ENCODE results near the gene GALNT10.

GALNT10 gene

GRCh38 chr5:154358516-154359220 is 168.1 kb downstream of the GALNT10 start:
- DNase-seq = no peak

DNA sequence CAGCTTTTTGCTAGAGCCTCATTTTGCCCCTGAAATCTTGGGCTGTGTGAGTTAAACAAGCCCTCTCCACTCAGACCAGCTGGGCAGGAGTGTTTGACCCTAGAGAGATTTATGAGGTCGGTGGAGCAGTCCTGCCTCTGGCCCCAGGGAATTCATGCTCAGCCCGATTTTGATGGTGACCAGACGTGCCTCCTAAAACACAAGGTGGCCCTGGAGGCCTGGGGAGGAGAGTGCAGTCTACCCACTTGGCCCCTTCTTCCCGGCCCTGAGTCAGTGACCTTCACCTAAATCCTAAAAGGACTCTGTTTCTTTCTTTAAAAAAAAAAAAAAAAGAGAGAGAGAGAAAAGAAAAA is 168.7 kb downstream of the GALNT10 start:
- no peak for DNase-seq

DNA sequence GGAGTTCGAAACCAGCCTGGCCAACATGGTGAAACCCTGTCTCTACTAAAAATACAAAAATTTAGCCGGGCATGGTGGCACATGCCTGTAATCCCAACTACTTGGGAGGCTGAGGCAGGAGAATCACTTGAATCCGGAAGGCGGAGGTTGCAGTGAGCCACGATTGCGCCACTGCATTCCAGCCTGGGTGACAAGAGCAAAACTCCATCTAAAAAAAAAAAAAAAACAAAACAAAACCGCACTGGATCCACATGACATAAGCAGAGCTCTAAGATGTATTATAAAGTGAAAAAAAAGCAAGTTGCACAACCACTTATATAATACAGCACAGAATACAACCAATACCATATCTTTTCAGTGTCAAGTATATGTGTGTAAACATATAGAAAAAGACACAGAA is 169.7 kb downstream of the GALNT10 start:
- peak; percentile 62 for DNase-seq

GRCh38 chr5:154363411-154363810 is 172.9 kb downstream of the GALNT10 start:
- DNase-seq = no peak

DNA sequence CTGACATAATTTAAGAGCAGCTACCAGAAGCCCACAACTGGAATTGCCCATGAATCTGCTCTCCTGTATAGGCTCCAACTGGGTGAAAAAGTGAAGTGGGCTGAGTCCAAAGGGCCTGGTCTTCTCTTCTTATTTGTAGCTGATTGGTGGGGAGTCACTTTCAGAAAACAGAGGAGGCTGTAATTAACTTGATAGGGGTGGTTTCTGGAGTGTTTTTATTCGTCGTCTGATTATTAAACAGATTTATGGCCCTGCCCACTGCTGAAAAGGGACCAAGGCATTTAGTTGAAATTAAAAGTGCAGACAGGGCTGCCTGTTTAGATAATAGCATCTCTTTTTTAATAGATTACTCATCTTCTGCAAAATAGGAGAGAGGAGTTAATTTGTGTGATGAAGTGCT is 174.2 kb downstream of the GALNT10 start:
- DNase-seq = no peak

DNA sequence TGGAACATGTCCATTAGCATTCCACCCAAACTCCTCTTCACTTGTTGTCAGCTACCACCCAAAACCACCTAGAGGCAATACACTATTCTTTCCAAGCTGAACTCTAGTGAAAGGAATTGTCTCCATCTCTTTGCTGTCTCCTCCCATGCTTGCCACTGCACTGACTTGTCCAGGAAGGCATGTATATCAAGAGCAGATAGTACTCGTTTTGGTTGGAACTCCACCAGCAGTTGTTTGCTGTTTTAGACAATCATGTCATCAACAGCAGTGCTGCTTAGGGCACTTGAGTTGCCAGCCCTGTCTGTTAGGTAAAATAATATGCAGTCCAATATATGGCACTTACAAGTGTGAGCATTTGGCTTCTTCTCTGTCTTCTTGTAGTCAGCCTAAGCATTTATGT is 175.3 kb downstream of the GALNT10 start:
- DNase-seq = peak; percentile 68

GRCh38 chr5:154366353-154366752 is 175.8 kb downstream of the GALNT10 start:
- peak; percentile 56 for DNase-seq

DNA sequence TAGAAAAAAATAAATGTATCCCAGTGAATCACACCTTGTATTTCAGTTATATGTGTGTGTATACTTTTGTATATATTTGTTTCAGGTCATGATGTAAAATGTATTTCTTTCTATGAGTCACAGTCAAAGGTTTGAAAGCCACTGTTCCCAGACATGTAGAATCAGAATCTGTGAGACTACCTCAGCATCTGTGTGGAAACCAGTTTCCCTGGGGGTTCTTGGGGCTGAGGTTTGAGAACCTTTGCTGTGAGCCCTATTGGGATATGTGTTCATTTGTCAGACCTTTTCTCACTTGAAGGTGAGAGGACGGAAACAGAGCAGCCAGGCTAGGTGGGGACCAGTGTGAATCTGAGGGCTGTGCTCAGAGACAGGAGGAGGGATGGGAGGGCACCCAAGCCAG is 176.6 kb downstream of the GALNT10 start:
- peak; percentile 62 for DNase-seq

DNA sequence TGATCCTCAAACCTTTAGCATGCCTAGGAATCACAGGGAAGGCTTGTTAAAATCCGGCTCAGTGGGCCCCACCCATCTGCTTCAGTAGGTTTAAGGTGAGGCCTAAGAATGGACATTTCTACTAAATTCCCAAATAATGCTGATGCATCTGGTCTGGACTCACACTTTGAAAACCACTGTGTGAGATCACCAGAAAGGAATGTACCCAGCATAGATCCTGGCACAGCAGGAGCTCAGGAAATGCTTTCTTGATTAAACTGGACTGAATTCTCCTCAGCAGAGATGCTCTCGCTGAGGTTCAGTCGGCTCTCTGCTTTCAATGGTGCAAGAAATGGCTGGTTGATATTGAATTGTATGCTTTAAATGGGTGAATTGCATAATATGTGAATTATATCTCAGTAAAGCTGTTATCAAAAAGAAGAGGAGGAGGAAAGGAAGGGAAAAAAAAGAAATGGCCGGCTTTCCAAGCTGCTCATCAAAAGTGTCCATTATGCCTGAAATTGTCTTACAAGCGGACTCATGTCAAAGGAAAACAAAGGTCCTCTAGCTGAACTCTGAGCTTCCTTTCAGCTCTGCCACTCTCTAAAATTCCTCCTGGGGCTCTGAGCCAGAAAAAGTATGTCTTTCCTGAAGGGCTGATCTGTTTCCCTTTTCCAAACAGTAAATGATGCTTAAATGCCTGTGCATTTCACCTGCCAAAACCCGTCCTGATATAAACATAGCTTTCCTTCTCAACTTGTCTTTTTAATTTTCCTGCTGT is 177.7 kb downstream of the GALNT10 start:
- DNase-seq = peak; percentile 98

DNA sequence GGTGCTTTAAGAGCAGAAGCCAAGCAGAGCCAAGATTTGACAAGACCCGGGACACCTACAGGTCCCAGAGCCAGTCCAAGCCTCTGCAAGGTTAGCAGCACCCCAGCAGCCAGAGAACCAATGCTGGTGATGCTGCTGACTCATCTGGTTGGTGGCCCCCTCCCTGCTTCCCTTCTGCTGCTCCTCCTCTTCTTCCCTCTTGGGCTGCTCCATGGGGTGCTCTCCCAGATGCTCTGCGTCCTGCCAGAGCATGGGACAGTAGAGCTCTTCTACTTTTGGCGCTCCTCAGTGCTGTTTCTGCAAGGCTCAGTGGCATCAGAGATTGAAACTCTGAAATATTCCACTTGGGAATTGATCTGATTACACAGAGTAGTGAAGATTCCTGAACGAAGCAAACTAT is 179.1 kb downstream of the GALNT10 start:
- peak; percentile 73 for DNase-seq

- DNase-seq = peak; percentile 86
Observed at GRCh38 chr5:154370119-154370518, 179.6 kb downstream of the GALNT10 start.

GRCh38 chr5:154370813-154371212 is 180.3 kb downstream of the GALNT10 start:
- DNase-seq = no peak

- peak; percentile 82 for DNase-seq
Observed at GRCh38 chr5:154371687-154372086, 181.2 kb downstream of the GALNT10 start.

GRCh38 chr5:154372661-154373060 is 182.1 kb downstream of the GALNT10 start:
- DNase-seq = no peak

- no peak for DNase-seq
Observed at GRCh38 chr5:154373326-154373725, 182.8 kb downstream of the GALNT10 start.

GRCh38 chr5:154373729-154374179 is 183.2 kb downstream of the GALNT10 start:
- no peak for DNase-seq

DNA sequence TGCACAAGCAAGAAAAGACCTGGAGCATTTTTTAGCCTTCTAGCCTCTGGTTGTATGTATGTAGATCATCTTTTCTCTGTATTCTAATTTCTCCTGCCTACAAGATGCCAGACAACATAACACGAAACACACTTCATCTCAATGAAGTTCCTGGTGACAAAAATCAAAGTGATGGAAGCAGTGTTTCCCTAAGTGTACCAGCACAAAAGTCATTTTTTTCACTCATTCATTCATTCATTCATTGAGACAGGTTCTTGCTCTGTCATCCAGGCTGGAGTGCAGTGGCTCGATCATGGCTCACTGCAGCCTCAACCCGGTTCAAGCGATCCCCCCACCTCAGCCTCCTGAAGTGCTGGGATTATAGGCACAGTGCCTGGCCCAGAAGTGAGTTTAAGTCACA is 183.7 kb downstream of the GALNT10 start:
- no peak for DNase-seq

- DNase-seq = no peak
Observed at GRCh38 chr5:154375329-154376008, 184.9 kb downstream of the GALNT10 start.

GRCh38 chr5:154376481-154376880 is 185.9 kb downstream of the GALNT10 start:
- DNase-seq = no peak

DNA sequence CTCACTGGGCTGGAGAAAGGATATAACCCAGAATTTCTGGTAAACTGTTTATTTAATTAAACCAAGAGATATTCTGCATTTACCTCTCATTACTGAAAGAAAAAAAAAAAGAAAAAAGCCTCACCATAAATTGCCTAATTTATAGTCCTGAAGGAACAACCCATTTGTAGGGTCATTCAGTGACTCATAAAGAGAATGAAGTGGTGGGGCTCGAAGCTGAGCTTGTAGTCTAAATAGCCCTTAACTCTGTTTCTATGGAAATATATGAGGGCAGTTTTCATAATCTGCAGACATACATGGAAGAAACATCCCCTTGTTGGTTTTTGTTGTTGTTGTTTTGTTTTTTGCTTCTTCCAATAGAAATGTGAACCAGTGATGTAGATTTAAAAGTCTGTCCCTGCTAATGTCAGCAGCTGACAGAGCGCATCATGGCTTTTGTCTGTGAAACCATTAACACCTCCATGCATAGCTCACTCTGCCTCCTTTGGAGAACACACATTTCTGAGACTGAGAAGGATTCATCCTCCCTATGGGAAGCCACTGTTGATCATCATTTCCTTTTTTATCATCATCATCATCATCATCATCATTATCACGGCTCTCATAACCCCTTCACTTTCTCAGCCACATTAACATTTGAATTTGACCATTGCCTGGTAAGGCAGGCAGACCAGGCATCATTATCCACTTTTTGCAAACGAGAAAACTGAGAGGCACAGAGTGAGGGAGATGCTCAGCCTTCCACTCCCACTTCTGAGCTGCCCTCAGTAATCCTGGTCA is 187.4 kb downstream of the GALNT10 start:
- DNase-seq = no peak

DNA sequence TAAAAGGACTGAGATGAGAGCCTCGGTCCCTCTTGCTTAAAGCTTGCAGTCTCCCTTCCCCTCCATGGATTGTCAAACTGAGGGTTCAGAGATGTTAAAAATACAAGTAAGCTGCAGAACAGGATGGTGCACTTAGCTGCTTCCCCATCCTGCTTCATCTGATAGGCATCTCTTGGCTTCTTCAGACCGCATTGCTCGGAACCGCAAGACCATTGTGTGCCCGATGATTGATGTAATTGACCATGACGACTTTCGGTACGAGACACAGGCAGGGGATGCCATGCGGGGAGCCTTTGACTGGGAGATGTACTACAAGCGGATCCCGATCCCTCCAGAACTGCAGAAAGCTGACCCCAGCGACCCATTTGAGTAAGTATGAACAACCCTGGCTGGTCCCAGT is 189.7 kb downstream of the GALNT10 start:
- no peak for DNase-seq

- DNase-seq = no peak
Observed at GRCh38 chr5:154384480-154385235, 194.1 kb downstream of the GALNT10 start.
